Smooth muscle cell of the brain vasculature (primary cell): ENCODE data around the gene SP8.

Experiments used
- DNase-seq: peaks from one replicate; pipeline ENCODE4 v3.0.0-alpha.2; 2012; ENCODE audit warnings: low read depth, low spot score

The SP8 gene

GRCh38 chr7:20754001-20754400, 32.7 kb downstream of the SP8 start:
- no peak for DNase-seq

- no peak for DNase-seq
These were observed 36.8 kb downstream of the SP8 start for GRCh38 chr7:20749906-20750305.

- DNase-seq: no peak
These were observed 37.8 kb downstream of the SP8 start for GRCh38 chr7:20748853-20749252.

GRCh38 chr7:20747001-20747400, 39.7 kb downstream of the SP8 start:
- no peak for DNase-seq

GRCh38 chr7:20745702-20746101, 41.0 kb downstream of the SP8 start:
- no peak for DNase-seq

- DNase-seq: no peak
These were observed 41.7 kb downstream of the SP8 start for GRCh38 chr7:20744954-20745446.

GRCh38 chr7:20742913-20743312, 43.8 kb downstream of the SP8 start:
- no peak for DNase-seq

- no peak for DNase-seq
These were observed 44.9 kb downstream of the SP8 start for GRCh38 chr7:20741801-20742200.

- no peak for DNase-seq
These were observed 47.9 kb downstream of the SP8 start for GRCh38 chr7:20738518-20739481.

- no peak for DNase-seq
These were observed 48.7 kb downstream of the SP8 start for GRCh38 chr7:20737840-20738448.

GRCh38 chr7:20735346-20736065, 51.2 kb downstream of the SP8 start:
- no peak for DNase-seq
